GM19043 (cell line): Measurements from ENCODE around the gene RPRD1B.
A peak's percentile ranks its signal among the peaks of the same experiment; 100 is the strongest.

Experiments used
- ATAC-seq: cut with Tn5 transposase; IDR thresholded peaks from one replicate; pipeline ENCODE4 v1.9.1; 2021; ENCODE audit warnings: low read depth; ENCODE audit not compliant: unreplicated experiment

The RPRD1B gene

GRCh38 chr20:38067717-38068365 lies 34.3 kb downstream of the RPRD1B start:
- no peak for ATAC-seq

GRCh38 chr20:38072898-38073297 lies 39.4 kb downstream of the RPRD1B start:
- ATAC-seq = no peak

DNA sequence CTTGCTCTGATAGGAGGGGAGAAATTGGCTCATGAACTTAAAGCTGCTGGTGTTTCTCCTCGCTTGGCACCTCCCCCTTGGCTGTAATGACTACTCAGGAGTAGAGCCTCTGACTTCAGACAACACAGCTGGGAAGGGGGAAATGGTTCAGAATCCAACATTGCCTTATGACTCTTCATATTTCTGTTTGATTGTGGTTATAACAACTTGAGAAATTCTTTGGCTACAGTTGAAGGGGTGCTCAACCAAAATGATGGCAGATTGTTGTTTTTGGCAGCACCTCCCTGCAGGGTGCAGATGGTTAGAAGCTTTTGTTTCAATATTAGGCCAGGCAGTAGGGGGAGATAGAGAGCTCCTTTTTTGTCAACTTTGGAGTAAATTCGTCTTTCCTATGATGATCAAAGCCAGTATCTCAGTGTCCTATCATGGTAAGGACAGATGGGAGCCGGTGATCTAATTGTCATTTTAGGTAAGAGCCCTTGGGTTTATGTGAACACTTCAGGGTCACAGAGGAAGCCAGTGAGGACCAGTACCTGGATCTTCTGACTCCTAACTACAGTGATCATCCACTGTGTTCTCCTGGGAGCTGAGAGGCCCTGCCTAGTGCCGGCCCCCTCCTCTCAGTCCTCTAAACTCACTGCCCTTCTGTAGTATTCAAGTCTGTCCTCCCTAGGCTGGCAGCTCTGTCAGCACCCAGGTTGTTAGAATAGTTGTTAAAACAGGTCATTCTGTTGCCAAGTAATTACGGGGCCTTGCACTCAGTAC lies 39.9 kb downstream of the RPRD1B start:
- no peak for ATAC-seq

GRCh38 chr20:38075161-38075998 lies 41.8 kb downstream of the RPRD1B start:
- ATAC-seq = no peak

DNA sequence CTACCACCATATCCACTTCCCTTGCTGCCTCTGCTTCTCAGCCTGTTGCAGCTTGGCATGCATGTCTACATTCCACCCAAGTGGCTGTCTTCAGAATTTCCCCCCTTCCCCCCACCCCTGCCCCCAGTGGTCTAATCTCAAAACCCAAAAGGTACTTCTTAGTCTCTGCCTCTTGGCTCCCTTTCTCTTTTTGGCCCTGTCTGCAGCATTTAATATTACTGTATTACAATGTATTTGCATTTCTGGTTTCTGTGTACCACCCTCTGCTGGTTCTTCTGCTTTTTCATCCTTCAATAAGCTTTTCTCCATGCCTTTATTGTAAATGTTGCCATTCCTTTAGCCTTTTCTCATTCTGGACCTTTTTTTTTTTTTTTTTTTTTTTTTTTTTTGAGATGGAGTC lies 43.0 kb downstream of the RPRD1B start:
- no peak for ATAC-seq

- no peak for ATAC-seq
Observed at GRCh38 chr20:38078084-38078483, 44.5 kb downstream of the RPRD1B start.

DNA sequence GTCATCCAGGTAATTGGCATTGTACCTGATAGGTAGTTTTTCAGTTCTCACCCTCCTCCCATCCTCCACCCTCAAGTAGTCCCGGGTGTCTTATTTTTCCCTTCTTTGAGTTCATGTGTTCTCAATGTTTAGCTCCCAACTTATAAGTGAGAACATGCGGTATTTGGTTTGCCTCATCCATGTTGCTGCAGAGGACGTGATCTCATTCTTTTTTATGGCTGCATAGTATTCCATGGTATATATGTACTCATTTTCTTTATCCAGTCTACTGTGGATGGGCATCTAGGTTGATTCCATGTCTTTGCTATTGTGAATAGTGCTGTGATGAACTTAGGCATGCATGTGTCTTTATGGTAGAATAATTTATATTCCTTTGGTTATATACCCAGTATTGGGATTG lies 45.8 kb downstream of the RPRD1B start:
- no peak for ATAC-seq

DNA sequence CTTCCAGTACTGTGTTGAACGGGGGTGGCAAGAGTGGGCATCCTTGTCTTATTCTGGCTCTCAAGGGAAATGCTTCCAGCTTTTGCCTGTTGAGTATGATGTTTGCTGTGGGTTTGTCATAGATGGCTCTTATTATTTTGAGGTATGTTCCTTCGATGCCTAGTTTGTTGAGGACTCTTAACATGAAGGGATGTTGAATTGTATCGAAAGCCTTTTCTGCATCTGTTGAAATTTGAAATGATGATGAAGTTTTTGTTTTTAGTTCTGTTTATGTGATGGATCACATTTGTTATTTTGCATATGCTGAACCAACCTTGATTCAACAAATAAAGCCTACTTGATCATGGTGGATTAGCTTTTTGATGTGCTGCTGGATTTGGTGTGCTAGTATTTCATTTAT lies 48.0 kb downstream of the RPRD1B start:
- ATAC-seq = no peak

- no peak for ATAC-seq
Observed at GRCh38 chr20:38082894-38083293, 49.3 kb downstream of the RPRD1B start.

DNA sequence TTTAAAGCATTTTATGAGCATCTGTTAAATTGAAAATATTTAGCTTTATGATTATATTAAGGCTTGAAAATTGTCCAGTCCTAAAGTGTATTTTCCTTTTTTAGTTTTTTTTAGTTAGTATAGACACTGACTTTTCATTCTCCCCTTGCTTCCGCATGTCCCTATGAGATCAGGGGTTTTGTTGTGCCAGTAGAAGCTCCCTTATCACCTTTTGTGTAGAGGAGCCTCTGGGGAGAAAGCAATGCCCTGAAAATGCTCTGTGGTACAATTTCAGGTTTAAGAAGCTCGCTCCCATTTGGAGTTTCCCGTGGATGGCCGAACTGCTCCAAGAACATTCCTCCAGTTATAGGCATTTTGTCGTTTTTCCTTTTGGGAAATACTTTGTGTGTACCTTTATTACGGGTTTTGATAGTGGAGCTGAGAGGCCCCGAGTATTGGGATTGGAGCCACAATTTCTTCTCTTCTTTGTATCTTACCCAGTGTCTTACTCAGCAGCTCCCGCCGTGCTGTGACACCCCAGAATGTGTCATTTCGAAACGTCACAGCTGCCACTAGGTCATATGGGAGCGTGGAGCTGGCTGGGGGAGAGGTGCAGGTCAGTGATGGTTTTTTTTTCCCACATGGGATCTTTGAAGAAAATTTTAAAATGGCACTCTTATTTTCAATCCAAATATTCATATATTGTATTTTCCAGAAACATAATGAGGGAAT lies 49.9 kb downstream of the RPRD1B start:
- ATAC-seq = no peak

- no peak for ATAC-seq
Observed at GRCh38 chr20:38084425-38084951, 50.9 kb downstream of the RPRD1B start.

- no peak for ATAC-seq
Observed at GRCh38 chr20:38085026-38085425, 51.5 kb downstream of the RPRD1B start.

GRCh38 chr20:38089500-38089899 lies 56.0 kb downstream of the RPRD1B start:
- ATAC-seq = no peak

DNA sequence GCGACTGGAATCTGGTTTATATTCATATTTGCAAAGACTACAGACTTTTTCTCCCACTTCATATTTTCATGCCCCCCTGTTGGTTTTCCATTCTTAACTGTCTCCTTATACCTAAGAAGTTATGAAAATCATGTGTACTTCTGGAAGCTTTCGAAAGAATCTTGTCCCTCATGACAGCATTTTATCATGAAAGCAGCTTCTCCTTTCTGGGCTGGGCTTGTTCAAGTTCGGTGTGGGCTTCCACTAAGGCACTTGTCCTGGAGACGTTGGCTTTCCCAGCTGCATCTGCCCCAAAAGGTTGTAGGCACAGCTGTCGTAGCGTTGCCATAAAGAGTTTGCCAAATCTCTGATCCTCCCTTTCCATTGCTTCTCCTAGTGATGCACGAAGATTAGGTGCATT lies 56.5 kb downstream of the RPRD1B start:
- ATAC-seq = no peak

DNA sequence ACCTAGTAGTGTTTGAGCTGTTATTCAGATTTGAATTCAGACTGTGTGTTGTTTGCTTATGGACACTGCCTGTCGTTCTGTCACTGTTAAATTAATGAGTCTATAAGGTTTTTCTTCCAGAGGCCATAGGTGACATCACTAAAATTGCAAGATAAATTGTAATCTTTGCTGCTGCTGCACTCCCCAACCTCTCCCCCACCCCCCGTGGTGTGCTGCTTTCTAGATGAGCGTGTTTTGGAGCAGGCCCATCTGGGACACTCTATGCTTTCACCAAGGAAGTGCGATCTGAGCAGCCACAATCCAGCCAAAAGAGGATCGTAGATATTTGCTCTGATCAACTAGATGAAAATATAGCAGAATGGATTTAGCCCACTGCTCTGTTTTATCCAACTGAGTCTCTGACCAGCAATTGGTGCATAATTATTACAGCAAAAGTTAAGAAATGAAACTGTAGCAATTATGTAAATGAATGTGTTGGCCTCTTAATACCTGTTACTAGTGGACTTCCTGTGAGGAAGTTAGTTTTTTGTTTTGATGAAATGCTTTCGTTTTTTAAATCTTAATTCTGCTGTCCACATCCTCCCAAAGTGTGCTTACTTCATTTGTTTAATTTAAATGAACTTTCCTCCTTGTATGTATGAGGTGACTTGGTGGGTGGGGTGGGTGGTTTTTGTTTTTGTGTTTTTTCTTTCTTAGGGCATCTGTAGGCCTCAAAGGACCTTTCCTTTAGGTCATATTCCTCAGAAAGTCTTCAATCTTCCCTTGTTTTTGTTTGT lies 58.1 kb downstream of the RPRD1B start:
- ATAC-seq = no peak

- ATAC-seq = no peak
Observed at GRCh38 chr20:38092260-38092857, 58.8 kb downstream of the RPRD1B start.

DNA sequence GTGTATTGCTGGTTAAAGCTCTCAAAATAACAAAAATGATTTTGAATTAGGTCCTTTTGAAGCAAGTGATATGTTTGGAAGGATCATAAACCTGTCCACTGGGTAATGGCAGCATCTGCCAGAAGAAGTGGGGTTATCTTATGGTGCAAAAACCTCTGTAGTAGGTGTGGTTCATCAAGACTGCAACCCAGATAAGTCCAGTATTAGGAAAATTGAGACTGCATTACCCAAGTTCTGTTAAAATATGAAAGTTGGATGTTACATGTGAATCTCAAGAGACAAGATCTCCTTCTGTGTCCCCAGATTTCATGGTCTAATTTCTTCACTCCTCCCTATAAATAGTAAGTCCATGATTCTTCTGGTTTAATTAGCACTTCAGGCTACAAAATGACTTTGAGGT lies 59.4 kb downstream of the RPRD1B start:
- ATAC-seq = no peak

DNA sequence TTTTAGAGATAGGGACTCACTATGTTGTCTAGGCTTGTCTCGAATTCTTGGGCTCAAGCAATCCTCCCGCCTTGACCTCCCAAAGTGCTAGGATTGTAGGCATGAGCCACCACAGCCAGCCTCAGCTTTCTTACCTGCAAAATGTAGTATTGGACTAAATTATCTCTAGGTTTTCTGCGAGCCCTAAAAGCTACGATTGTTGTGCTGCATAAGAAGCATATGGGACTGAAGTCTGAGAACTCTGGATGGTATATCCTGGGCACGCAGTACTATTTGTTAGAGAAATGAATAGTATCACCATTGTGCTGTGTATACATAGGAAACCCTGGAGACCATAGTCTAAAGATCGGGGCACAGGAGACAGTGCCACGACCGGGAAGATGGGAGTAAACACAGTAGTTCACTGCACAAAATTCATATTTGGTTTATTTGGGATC lies 60.1 kb downstream of the RPRD1B start:
- no peak for ATAC-seq

- peak; percentile 52 for ATAC-seq
Observed at GRCh38 chr20:38094373-38094891, 60.9 kb downstream of the RPRD1B start.
